HL-60/S4 (cell line): ENCODE data around the gene PRSS38.
"Not testable (repeated sequence)": the region's sequence is repeated elsewhere in the genome, so short reads cannot be mapped to it uniquely, and the experiment has no call there.

Experiments
- in situ Hi-C: fragments of 300-500 bp; cut with MboI; formaldehyde crosslinking; loops from 2 replicates; pipeline ENCODE4 v1.14.3; 2022; ENCODE audit warnings: low sequenced_read_pairs

Gene PRSS38

GRCh38 chr1:227838181-227838580, 22.7 kb downstream of the PRSS38 start:
- in situ Hi-C loops: no loop called here

DNA sequence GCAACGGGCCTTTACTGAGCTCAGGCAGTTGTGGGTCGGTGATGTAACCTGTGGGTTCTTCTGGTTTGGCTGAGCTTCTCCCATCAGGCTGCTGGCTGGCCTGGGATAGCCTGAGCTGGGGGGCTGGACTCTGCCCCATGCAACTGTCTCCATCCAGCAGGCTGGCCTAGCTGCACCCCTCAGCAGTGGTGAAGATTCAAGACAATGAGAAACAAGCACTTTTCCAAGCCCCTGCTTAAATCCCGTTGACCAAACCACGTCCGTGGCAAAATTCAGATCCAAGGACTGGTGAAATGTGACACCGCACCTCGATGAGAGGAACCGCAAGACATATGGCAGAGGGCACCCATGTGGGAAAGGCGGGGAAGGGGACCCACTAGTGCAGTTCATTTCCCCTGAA, 25.6 kb downstream of the PRSS38 start:
- in situ Hi-C loops: no loop called here

- in situ Hi-C loops: no loop called here
These were observed 29.1 kb downstream of the PRSS38 start for GRCh38 chr1:227844320-227845146.

DNA sequence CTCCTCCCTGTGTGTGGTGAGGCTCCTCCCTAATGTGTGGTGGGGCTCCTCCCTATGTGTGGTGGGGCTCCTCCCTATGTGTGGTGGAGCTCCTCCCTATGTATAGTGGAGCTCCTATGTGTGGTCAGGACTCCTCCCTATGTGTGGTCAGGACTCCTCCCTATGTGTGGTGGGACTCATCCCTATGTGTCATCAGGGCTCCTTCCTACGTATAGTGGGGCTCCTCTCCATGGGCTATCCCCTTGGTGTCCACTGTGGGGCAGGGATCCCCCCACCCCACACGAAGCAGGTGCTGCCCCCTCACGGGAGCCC, 29.6 kb downstream of the PRSS38 start:
- in situ Hi-C loops: no loop called here

DNA sequence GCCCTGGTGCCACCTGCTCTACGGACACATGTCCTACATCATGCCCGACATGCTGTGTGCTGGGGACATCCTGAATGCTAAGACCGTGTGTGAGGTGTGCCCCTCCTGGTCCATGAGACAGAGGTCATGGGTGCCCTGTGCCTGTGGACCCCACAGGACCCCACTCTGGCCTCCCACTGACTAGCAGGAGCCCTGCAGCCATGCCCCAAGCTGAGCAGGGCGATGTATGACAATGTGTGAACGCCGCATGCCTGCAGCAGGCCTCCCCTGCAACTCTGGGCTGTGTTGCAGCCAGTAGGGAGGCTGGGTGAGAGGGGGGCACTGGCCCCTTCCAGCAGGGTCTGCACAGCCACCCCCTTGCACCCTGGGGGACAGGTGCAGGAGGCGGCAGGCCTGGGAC, 30.0 kb downstream of the PRSS38 start:
- in situ Hi-C loops: no loop called here

DNA sequence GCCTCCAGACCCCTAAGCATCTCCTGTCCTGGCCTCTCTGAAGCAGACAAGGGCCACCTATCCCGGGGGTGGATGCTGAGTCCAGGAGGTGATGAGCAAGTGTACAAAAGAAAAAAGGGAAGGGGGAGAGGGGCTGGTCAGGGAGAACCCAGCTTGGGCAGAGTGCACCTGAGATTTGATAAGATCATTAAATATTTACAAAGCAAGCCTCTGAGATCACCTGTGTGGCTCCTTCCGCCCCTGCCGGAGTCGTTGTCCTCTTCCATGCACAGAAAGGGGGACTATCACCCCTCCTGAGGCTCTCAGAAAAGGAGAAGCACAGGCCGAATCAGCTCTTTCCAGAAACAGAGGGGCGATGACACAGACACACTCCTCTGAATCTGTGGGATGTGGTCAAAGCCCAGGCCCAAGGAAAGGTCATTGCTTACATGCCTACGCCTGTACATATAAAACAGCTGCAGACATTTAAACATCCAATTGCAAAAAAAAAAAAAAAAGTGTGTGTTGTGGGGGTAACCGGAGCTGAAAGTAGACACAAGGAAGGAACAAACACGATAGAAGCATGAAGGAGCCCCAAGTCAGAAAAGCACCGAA, 30.9 kb downstream of the PRSS38 start:
- in situ Hi-C loops: no loop called here

DNA sequence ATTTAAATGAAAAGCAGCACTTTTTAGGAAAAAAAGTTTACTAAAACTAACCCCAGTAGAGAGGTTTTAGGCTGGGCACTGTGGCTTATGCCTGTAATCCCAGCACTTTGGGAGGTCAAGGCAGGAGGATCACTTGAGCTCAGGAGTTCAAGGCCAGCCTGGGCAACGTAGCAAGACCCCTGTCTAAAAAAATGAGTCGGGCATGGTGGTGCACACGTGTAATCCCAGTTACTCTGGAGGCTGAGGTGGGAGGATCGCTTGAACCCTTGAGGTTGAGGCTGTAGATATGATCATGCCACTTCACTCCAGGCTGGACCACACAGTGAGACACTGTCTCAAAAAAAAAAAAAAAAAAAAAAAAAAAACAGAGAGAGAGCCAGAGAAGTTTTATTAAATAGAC, 31.6 kb downstream of the PRSS38 start:
- in situ Hi-C loops: not testable (repeated sequence)

GRCh38 chr1:227848430-227848932, 33.0 kb downstream of the PRSS38 start:
- in situ Hi-C loops: no loop called here

DNA sequence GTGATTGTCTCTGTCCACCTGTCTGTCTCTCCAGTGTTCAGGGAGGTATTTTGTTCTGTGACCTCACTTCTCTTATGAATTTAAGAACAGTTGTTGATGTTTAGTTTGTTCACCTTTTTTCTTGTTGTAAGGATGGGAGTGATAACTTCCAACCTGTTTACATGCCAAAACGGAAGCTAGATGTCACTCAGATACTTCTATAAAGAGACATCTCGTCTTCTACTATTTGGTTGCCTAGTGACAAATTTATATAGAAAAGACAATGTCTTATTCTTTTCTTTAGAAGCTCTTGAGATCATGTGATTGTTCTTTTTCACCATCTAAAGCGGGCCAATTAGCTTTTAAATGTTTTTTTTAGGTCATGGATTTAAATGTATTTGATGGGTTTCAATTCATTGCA, 33.8 kb downstream of the PRSS38 start:
- in situ Hi-C loops: no loop called here

GRCh38 chr1:227854189-227854588, 38.7 kb downstream of the PRSS38 start:
- in situ Hi-C loops: no loop called here

GRCh38 chr1:227855687-227856086, 40.2 kb downstream of the PRSS38 start:
- in situ Hi-C loops: no loop called here

DNA sequence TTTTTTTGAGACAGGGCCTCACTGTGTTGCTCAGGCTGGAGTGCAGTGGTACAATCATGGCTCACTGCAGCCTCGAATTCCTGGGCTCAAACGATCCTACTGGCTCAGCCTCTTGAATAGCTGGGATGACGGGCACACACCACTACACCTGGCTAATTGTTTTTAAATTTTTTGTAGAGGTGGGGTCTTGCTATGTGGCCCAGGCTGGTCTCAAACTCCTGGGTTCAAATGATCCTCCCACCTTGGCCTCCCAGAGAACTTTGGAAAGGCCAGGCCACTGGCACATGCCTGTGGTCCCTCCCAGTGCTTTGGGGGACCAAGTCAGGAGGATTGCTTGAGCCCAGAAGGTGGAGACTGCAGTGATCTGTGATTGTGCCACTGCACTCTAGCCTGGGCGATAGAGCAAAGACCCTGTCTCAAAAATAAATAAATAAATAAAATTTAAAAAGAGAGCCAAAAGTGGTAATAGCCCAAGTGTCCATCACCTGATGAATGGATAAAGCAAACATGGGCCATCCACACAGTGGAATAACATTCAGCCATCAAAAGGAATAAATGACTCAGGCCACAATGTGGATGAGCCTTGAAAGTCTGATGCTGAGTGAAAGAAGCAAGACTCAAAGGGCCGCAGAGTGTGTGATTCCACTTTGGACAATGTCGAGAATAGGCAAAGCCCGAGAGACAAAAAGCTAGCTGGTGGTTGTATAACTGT, 40.8 kb downstream of the PRSS38 start:
- in situ Hi-C loops: no loop called here

DNA sequence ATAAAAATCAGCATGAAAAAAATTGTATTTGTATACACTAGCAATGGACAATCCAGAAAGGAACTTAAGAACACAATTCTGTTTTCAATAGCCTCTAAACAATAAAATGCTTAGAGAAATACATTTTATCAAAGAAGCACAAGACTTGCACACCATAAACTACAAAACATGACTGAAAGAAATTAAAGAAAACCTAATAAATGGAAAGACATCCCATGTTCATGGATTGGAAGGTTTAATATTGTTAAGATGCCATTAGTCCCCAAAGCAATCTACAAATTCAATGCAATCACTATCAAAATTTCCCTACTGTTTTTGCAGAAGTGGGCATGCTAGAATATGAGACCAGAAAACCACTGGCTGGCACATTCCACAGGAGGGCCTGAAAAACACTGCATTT, 49.4 kb downstream of the PRSS38 start:
- in situ Hi-C loops: no loop called here

DNA sequence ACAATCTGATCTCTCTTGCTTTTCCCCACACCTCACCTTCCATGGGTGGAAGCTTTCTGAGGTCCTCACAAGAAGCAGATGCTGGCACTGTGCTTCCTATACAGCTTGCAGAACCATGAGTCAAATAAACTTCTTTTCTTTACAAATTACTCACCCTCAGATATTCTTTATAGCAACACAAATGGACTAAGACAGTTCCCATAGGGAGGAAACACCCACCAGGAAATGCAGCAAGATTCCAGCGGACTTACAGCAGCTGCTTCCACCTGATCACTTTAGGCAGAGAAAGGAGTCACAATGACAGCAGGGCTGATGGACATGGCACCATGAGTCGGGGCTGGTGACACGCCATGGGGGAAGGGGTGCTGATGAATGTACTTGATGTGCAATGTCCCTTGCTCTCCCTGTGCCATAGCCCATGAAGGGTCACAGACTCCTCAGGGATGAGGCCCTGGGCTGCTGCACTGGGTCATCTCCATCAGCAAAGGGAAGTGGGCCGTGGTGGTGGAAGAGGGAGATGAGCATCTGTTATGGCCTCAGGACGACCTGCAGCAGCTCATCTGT, 53.9 kb downstream of the PRSS38 start:
- in situ Hi-C loops: no loop called here

DNA sequence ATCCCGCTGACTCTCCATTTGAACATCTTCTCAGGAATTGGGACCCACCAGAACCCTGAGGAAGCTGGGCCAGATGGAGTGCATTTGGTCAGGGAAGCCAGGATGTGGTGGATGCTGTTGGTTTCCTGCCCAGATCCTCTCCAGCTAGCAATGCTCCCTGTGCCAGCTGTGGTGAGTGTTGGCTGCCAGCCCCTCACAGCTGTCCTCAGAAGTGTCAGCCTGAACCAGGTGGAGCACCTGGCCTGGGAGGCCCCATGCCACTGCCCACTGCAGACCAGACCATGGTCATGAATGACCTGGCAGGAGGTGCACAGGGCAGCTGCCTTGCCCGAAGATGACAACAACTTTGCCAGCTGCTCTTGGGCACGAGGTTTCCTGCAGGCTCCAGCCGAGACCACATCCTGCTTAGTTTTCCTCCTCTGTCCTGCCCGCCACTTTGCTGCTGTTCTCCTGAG, 54.4 kb downstream of the PRSS38 start:
- in situ Hi-C loops: no loop called here

GRCh38 chr1:227870366-227870765, 54.9 kb downstream of the PRSS38 start:
- in situ Hi-C loops: no loop called here

DNA sequence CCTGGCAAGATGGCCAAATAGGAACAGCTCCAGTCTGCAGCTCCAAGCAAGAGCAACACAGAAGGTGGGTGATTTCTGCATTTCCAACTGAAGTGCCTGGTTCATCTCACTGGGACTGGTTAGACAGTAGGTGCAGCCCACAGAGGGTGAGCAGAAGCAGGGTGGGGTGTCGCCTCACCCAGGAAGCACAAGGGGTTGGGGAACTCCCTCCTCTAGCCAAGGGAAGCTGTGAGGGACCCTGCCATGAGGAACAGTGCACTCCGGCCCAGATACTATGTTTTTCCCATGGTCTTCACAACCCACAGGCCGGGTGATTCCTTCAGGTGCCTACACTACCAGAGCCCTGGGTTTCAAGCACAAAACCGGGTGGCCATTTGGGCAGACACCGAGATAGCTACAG, 56.4 kb downstream of the PRSS38 start:
- in situ Hi-C loops: not testable (repeated sequence)

DNA sequence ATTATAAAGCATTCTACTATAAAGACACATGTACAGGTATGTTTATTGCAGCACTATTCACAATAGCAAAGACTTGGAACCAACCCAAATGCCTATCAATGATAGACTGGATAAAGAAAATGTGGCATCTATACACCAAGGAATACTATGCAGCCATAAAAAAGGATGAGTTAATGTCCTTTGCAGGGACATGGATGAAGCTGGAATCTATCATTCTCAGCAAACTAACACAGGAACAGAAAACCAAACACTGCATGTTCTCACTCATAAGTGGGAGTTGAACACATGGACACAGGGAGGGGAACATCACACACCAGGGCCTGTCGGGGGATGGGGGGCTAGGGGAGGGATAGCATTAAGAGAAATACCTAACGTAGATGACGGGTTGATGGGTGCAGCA, 62.3 kb downstream of the PRSS38 start:
- in situ Hi-C loops: not testable (repeated sequence)

DNA sequence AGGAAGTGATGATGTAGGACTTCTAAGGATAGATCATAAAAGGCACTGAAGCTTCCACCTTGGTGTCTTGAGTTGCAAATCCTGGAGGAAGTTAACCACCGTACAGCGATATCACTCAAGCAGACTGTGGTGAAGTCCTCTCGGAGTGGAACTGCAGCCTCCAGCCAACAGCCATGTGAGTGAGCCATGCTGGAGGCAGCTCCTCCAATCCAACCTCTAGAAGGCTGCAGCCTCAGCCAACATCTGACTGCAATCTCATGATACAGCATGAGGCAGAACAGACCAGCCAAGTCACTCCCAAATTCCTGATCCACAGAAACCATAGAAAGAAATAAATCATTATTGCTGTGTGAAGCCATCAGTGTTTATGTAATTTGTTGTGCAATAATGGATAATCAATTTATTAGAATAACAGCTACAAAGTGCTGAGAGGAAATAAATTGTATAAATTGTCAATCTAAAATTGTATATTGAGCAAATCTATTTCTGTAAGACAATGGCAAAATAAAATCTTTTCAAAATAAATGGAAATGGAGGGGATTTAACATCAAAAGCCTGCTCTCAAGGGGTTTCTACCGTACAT, 65.0 kb downstream of the PRSS38 start:
- in situ Hi-C loops: no loop called here

- in situ Hi-C loops: no loop called here
These were observed 67.6 kb downstream of the PRSS38 start for GRCh38 chr1:227883073-227883520.

DNA sequence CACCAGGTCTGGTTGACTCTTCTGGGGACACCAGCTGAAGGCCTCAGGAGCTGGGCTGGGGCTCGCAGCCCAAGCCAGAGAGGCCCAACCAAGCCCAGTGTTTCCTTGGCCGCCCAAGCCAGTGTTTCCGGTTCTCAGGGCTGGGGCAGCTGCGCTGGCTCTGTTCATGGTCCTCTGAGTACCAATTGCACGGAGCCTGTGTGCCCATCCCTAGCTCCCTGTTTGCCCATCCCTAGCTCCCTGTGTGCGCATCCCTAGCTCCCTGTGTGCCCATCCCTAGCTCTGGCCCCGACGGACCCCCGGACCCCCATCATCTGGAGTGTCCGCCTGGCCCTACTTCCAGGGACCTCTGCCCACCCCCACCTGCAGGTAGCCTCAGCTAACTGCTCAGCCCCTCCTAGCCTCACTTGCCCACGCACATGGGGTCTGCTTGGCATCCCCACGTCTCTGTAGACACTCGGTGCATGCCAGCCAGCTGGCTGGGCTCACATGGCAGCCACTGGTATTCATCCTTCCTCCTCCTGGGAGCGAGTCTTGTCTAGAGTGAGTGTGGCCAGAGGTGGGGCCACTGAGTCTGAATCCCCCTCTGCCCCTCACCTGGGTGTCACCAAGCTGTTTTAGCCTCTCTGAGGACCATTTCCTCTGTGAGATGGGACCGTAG, 68.3 kb downstream of the PRSS38 start:
- in situ Hi-C loops: no loop called here
